H9 (cell line): ENCODE measurements around the gene ARL4D. TPM values are rescaled to one million over a fixed set of nuclear protein-coding genes. Genes with fewer than 3 reads are reported as not detected.

Experiments
- DNase-seq: peaks from one replicate; pipeline ENCODE4 v3.0.0-alpha.2; 2017
- H2AFZ ChIP-seq: one replicate; pipeline ENCODE4 v1.6.1; 2013; ENCODE audit warnings: mild to moderate bottlenecking, low read length, control low read depth, moderate library complexity
- H2AK5ac ChIP-seq: 2 replicates; pipeline ENCODE4 v1.6.1; 2013; ENCODE audit warnings: low read length, control low read depth, mixed read lengths; ENCODE audit not compliant: insufficient read length
- H2BK120ac ChIP-seq: one replicate; pipeline ENCODE4 v1.6.1; 2013; ENCODE audit warnings: low read depth, mild to moderate bottlenecking, low read length, control low read depth, inconsistent platforms; ENCODE audit not compliant: poor library complexity, severe bottlenecking
- H2BK12ac ChIP-seq: 2 replicates; pipeline ENCODE4 v1.6.1; 2013; ENCODE audit warnings: low read length, control low read depth, mixed read lengths, low read depth; ENCODE audit not compliant: insufficient read length
- H2BK15ac ChIP-seq: 2 replicates; pipeline ENCODE4 v1.6.1; 2013; ENCODE audit warnings: low read depth, low read length, control low read depth
- H2BK20ac ChIP-seq: one replicate; pipeline ENCODE4 v1.6.1; 2013; ENCODE audit warnings: low read depth, mild to moderate bottlenecking, low read length, control low read depth, inconsistent platforms; ENCODE audit not compliant: poor library complexity, severe bottlenecking
- H2BK5ac ChIP-seq: 2 replicates; pipeline ENCODE4 v1.6.1; 2013; ENCODE audit warnings: low read length, control low read depth, mixed read lengths; ENCODE audit not compliant: insufficient read length
- H3K14ac ChIP-seq: 2 replicates; pipeline ENCODE4 v1.6.1; 2013; ENCODE audit warnings: low read length, control low read depth; ENCODE audit not compliant: insufficient read depth
- H3K18ac ChIP-seq: 2 replicates; pipeline ENCODE4 v1.6.1; 2013; ENCODE audit warnings: low read depth, mild to moderate bottlenecking, mixed read lengths, low read length, control low read depth; ENCODE audit not compliant: insufficient read length
- H3K23ac ChIP-seq: 2 replicates; pipeline ENCODE4 v1.6.1; 2013; ENCODE audit warnings: low read length, control low read depth, mixed read lengths, low read depth; ENCODE audit not compliant: insufficient read length
- H3K23me2 ChIP-seq: 2 replicates; pipeline ENCODE4 v1.6.1; 2013; ENCODE audit warnings: low read depth, mild to moderate bottlenecking, mixed read lengths, low read length, control low read depth; ENCODE audit not compliant: insufficient read length, poor library complexity, severe bottlenecking
- H3K27ac ChIP-seq: 2 replicates; pipeline ENCODE4 v1.5.1; 2013; ENCODE audit warnings: low read length, control low read depth, mixed read lengths, low read depth; ENCODE audit not compliant: insufficient read length
- H3K27me3 ChIP-seq: 2 replicates; pipeline ENCODE4 v1.6.1; 2013; ENCODE audit warnings: low read length, control low read depth, inconsistent platforms; ENCODE audit not compliant: insufficient read depth
- H3K4ac ChIP-seq: 2 replicates; pipeline ENCODE4 v1.6.1; 2013; ENCODE audit warnings: low read depth, mild to moderate bottlenecking, control low read depth, inconsistent platforms, low read length, moderate library complexity
- H3K4me1 ChIP-seq: 2 replicates; pipeline ENCODE4 v1.6.1; 2013; ENCODE audit warnings: low read length, control low read depth, inconsistent platforms; ENCODE audit not compliant: insufficient read depth
- H3K4me2 ChIP-seq: 2 replicates; pipeline ENCODE4 v1.6.1; 2013; ENCODE audit warnings: low read length, control low read depth, mixed read lengths; ENCODE audit not compliant: insufficient read length, insufficient read depth
- H3K56ac ChIP-seq: 2 replicates; pipeline ENCODE4 v1.6.1; 2013; ENCODE audit warnings: low read depth, mild to moderate bottlenecking, mixed read lengths, low read length, control low read depth; ENCODE audit not compliant: insufficient read length
- H3K79me1 ChIP-seq: 2 replicates; pipeline ENCODE4 v1.6.1; 2013; ENCODE audit warnings: low read depth, mild to moderate bottlenecking, moderate library complexity, low read length, control low read depth, inconsistent platforms; ENCODE audit not compliant: insufficient read depth, poor library complexity, severe bottlenecking
- H3K79me2 ChIP-seq: 2 replicates; pipeline ENCODE4 v1.6.1; 2013; ENCODE audit warnings: low read length, control low read depth, inconsistent platforms; ENCODE audit not compliant: insufficient read depth
- H3K9ac ChIP-seq: 2 replicates; pipeline ENCODE4 v1.6.1; 2013; ENCODE audit warnings: low read length, control low read depth, mixed read lengths; ENCODE audit not compliant: insufficient read length; ENCODE audit errors: extremely low read depth
- H3K9me3 ChIP-seq: one replicate; pipeline ENCODE4 v1.6.1; 2013; ENCODE audit warnings: low read depth, low read length, inconsistent platforms; ENCODE audit not compliant: control insufficient read depth
- H3T11ph ChIP-seq: one replicate; pipeline ENCODE4 v1.6.1; 2013; ENCODE audit warnings: mild to moderate bottlenecking, low read length, control low read depth, inconsistent platforms
- H4K20me1 ChIP-seq: one replicate; pipeline ENCODE4 v1.6.1; 2013; ENCODE audit not compliant: control insufficient read depth, insufficient read length, insufficient read depth
- H4K5ac ChIP-seq: 2 replicates; pipeline ENCODE4 v1.6.1; 2013; ENCODE audit warnings: low read depth, mild to moderate bottlenecking, mixed read lengths, low read length, control low read depth; ENCODE audit not compliant: insufficient read length
- H4K8ac ChIP-seq: replicated peaks from 2 replicates; pipeline ENCODE4 v1.6.1; 2013; ENCODE audit warnings: low read length, control low read depth, mixed read lengths, low read depth; ENCODE audit not compliant: insufficient read length
- H4K91ac ChIP-seq: 2 replicates; pipeline ENCODE4 v1.6.1; 2013; ENCODE audit warnings: low read depth, mild to moderate bottlenecking, moderate library complexity, mixed read lengths, low read length, control low read depth; ENCODE audit not compliant: insufficient read length
- H3K27ac Mint-ChIP-seq, 3 experiments: 2 replicates in 2 of 3; 3 replicates in 1 of 3; pipeline ENCODE4 v1.8.0; 2020 to 2021; ENCODE audit warnings: mixed read lengths in 3 of 3, mild to moderate bottlenecking in 1 of 3, moderate library complexity in 1 of 3
- H3K27me3 Mint-ChIP-seq: 2 replicates; pipeline ENCODE4 v1.8.0; 2021; ENCODE audit warnings: low read depth, mild to moderate bottlenecking, moderate library complexity, mixed read lengths
- H3K36me3 Mint-ChIP-seq, 3 experiments: 2 replicates in 2 of 3; 3 replicates in 1 of 3; pipeline ENCODE4 v1.8.0; 2020 to 2021; ENCODE audit warnings: low read depth in 3 of 3, mixed read lengths in 3 of 3; ENCODE audit not compliant: insufficient read depth in 1 of 3
- H3K4me1 Mint-ChIP-seq, 2 experiments: 2 replicates each; pipeline ENCODE4 v1.8.0; 2020; ENCODE audit warnings: mixed read lengths in 2 of 2
- H3K4me3 Mint-ChIP-seq, 2 experiments: 2 replicates in 1 of 2; 3 replicates in 1 of 2; pipeline ENCODE4 v1.8.0; 2020 to 2021; ENCODE audit warnings: mild to moderate bottlenecking in 2 of 2, mixed read lengths in 2 of 2, moderate library complexity in 1 of 2
- H3K9me3 Mint-ChIP-seq, 2 experiments: 2 replicates in 1 of 2; 3 replicates in 1 of 2; pipeline ENCODE4 v1.8.0; 2020; ENCODE audit warnings: mild to moderate bottlenecking in 2 of 2, mixed read lengths in 2 of 2, moderate library complexity in 1 of 2
- WGBS: extraction: QIAGEN DNeasy Blood & Tissue Kit; methylation state at CpG from one replicate; pipeline ENCODE4 v1.1.7; 2013; ENCODE audit warnings: missing lambda C conversion rate, low lambda C conversion rate, mixed read lengths; ENCODE audit not compliant: insufficient read length; ENCODE audit errors: extremely low coverage; 5-methylcytosine and 5-hydroxymethylcytosine counted together
- total RNA-seq: library from RNA; stranded (reverse); gene quantifications from 2 replicates; pipeline ENCODE4 v1.2.1, GENCODE V29; 2021
- TF ChIP-seq, protein P1 (sequence below): fragments of 200-600 bp; sonication (generic); conservative IDR thresholded peaks from 3 replicates; pipeline ENCODE4 v1.8.0; 2021; ENCODE audit warnings: antibody characterized with exemption, mild to moderate bottlenecking

The ARL4D gene
- total RNA-seq, 1 experiment from 2014 or later, result 6.2 TPM

DNA sequence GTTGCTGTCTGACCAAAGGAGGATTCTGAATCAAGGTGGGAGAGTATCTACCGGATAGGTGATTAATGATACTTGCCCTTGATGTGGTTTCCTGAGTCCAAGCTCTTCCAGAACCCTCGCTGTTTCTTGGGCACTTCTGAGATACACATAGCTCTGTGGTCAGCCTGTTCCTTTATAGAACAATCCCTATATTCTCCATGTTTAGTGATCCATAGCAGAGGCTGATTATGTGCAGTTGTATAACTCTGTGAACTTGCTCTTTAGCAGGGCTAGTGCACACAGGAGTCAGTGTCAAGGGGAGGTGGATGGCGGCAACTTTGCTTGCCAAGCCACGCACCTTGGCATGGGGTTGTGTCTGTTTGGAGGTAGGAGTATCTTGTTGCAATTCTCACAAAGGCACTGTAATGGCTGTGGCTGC lies 36.1 kb downstream of the ARL4D start:
- Histone ChIP-seq H3K9me3 (no peaks in the 10 kb centered on the region), H3K27ac (no peak overlapping the region), H3K27me3 (no peaks in the 10 kb centered on the region), H3K18ac (no peak overlapping the region), H2BK12ac (no peak overlapping the region), H3K79me1 (no peaks in the 10 kb centered on the region), H2BK20ac (no peak overlapping the region), H2BK15ac (no peak overlapping the region), H3K56ac (no peak overlapping the region), H3K4me1 (peaks cover 7% of the 10 kb centered on the region; the same call in 1 of the 2 replicates), H4K91ac (no peak overlapping the region), H2BK120ac (no peak overlapping the region), H2BK5ac (no peak overlapping the region), H4K5ac (no peak overlapping the region), H3K23ac (no peak overlapping the region), H3K79me2 (no peaks in the 10 kb centered on the region), H4K8ac (no peak overlapping the region), H3K23me2 (no peaks in the 10 kb centered on the region), H2AK5ac (no peak overlapping the region), H3T11ph (no peak overlapping the region), H2AFZ (no peak overlapping the region), H3K4ac (no peak overlapping the region), H3K9ac (no peak overlapping the region), H3K4me2 (no peak overlapping the region), H4K20me1 (no peaks in the 10 kb centered on the region), H3K14ac (no peak overlapping the region)
- Mint-ChIP-seq H3K4me1 (peaks cover 24 to 26% of the 10 kb centered on the region in 2 experiments), H3K4me3 (no peak overlapping the region), H3K27ac (no peak overlapping the region; a peak in 1 of 7 replicates), H3K36me3 (no peaks in the 10 kb centered on the region), H3K27me3 (peaks cover 5% of the 10 kb centered on the region; the same call in 1 of the 2 replicates), H3K9me3 (no peaks in the 10 kb centered on the region)
- WGBS, result no CpG with 5 or more reads among the region's 4 CpGs
- TF ChIP-seq, protein P1, sequence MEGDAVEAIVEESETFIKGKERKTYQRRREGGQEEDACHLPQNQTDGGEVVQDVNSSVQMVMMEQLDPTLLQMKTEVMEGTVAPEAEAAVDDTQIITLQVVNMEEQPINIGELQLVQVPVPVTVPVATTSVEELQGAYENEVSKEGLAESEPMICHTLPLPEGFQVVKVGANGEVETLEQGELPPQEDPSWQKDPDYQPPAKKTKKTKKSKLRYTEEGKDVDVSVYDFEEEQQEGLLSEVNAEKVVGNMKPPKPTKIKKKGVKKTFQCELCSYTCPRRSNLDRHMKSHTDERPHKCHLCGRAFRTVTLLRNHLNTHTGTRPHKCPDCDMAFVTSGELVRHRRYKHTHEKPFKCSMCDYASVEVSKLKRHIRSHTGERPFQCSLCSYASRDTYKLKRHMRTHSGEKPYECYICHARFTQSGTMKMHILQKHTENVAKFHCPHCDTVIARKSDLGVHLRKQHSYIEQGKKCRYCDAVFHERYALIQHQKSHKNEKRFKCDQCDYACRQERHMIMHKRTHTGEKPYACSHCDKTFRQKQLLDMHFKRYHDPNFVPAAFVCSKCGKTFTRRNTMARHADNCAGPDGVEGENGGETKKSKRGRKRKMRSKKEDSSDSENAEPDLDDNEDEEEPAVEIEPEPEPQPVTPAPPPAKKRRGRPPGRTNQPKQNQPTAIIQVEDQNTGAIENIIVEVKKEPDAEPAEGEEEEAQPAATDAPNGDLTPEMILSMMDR, result no peak
- no peak for DNase-seq
